Panc1 (cell line): ENCODE results near the gene DEPP1. TPM values are rescaled to one million over a fixed set of nuclear protein-coding genes. Genes with fewer than 3 reads are reported as not detected.

Experiments used
- ATAC-seq: fragments of 200-7000 bp; cut with Tn5 transposase; 2 replicates; pipeline ENCODE4 v1.9.1; 2020; ENCODE audit warnings: mild to moderate bottlenecking, moderate library complexity
- BruUV-seq: library from RNA; stranded (reverse); fragments of 400-500 nt; replicated peaks from 2 replicates; lab custom pipeline; 2021; lab: Mats Ljungman, UMichigan
- CTCF ChIA-PET: fragments of 300-600 bp; sonication (Branson Sonifier 250); formaldehyde crosslinking; loops from one replicate; lab custom pipeline; 2022; ENCODE audit warnings: antibody characterized with exemption; lab: Charles Lee
- POLR2A ChIA-PET: fragments of 300-600 bp; sonication (Branson Sonifier 250); formaldehyde crosslinking; loops from one replicate; lab custom pipeline; 2022; ENCODE audit warnings: antibody characterized with exemption; lab: Charles Lee
- DNase-seq: peaks from one replicate; pipeline ENCODE4 v3.0.0-alpha.2; 2010; ENCODE audit warnings: low read depth, low spot score
- H3K27ac ChIP-seq: 2 replicates; pipeline ENCODE4 v1.5.1; 2011; ENCODE audit warnings: mild to moderate bottlenecking, low read length, inconsistent platforms
- H3K27me3 ChIP-seq: fragments of 200-500 bp; sonication (Bioruptor generic); 2 replicates; pipeline ENCODE4 v1.6.0; 2014; ENCODE audit warnings: low read length, inconsistent platforms; ENCODE audit not compliant: control insufficient read depth, insufficient read depth
- H3K36me3 ChIP-seq: fragments of 200-500 bp; sonication (Bioruptor generic); 2 replicates; pipeline ENCODE4 v1.5.1; 2014; ENCODE audit warnings: inconsistent platforms, mild to moderate bottlenecking, low read length, moderate library complexity; ENCODE audit not compliant: control insufficient read depth, insufficient read depth
- H3K4me1 ChIP-seq: 2 replicates; pipeline ENCODE4 v1.5.1; 2011; ENCODE audit warnings: inconsistent platforms, mild to moderate bottlenecking, low read length, moderate library complexity; ENCODE audit not compliant: control insufficient read depth, insufficient read depth
- H3K4me3 ChIP-seq, 2 experiments: 2 replicates each; pipeline ENCODE4 v1.5.1; 2011 to 2012; ENCODE audit warnings: low read depth in 2 of 2, low read length in 2 of 2, mild to moderate bottlenecking in 2 of 2, inconsistent platforms in 1 of 2, moderate library complexity in 1 of 2
- H3K9me3 ChIP-seq: fragments of 200-500 bp; sonication (Bioruptor generic); 2 replicates; pipeline ENCODE4 v1.5.1; 2014; ENCODE audit warnings: low read depth, mild to moderate bottlenecking, inconsistent platforms, low read length, moderate library complexity; ENCODE audit not compliant: control insufficient read depth, insufficient read depth
- CTCF ChIP-seq: fragments of 450-650 bp; IDR thresholded peaks from 2 replicates; pipeline ENCODE4 v1.5.1; 2017; ENCODE audit warnings: mild to moderate bottlenecking
- POLR2AphosphoS5 ChIP-seq: IDR thresholded peaks from 2 replicates; pipeline ENCODE4 v1.6.1; 2012; ENCODE audit warnings: mild to moderate bottlenecking, low read depth, low read length, moderate library complexity
- SIN3A ChIP-seq: IDR thresholded peaks from 2 replicates; pipeline ENCODE4 v1.6.1; 2012; ENCODE audit warnings: low read depth, mild to moderate bottlenecking, low read length, moderate library complexity, borderline replicate concordance; ENCODE audit not compliant: insufficient read depth
- TCF7L2 ChIP-seq: IDR thresholded peaks from 2 replicates; pipeline ENCODE4 v1.6.1; 2011; ENCODE audit warnings: mild to moderate bottlenecking, low read depth, low read length, inconsistent platforms
- in situ Hi-C: cut with HindIII; loops from 2 replicates; pipeline ENCODE4 v1.10.0; 2016; ENCODE audit warnings: low sequenced_read_pairs, low pct_unique_long_range_greater_than_20kb
- intact Hi-C: fragments of 100-400 bp; cut with micrococcal nuclease; formaldehyde crosslinking; loops from one replicate; pipeline ENCODE4 v1.10.0; 2022; ENCODE audit not compliant: unreplicated experiment
- total RNA-seq: library from RNA; stranded (reverse); gene quantifications from one replicate; pipeline ENCODE4 v1.2.1, GENCODE V29; 2021; ENCODE audit not compliant: unreplicated experiment
- TF ChIP-seq, protein P1 (sequence below), 2 experiments: IDR thresholded peaks; 2 replicates each; pipeline ENCODE4 v1.6.1; 2011 to 2012; ENCODE audit warnings: low read depth in 2 of 2, control low read depth in 1 of 2, low read length in 1 of 2, mild to moderate bottlenecking in 1 of 2, moderate library complexity in 1 of 2; ENCODE audit not compliant: insufficient read depth in 1 of 2

The DEPP1 gene
- total RNA-seq, 1 experiment from 2014 or later, result 16.6 TPM

- Histone ChIP-seq H3K4me1 (peaks cover 45% of the 10 kb centered on the region), H3K4me3 (peak overlapping the region; percentile 73 to 78), H3K9me3 (no peaks in the 10 kb centered on the region), H3K36me3 (no peaks in the 10 kb centered on the region), H3K27me3 (no peaks in the 10 kb centered on the region), H3K27ac (peak overlapping the region; percentile 77)
- TSS peak; percentile 62 for BruUV-seq
- intact Hi-C loops, result no loop called here
- in situ Hi-C loops, result no loop called here
- ATAC-seq (peak; percentile 11), DNase-seq (no peak)
- TF ChIP-seq POLR2AphosphoS5 (no peak), TCF7L2 (no peak), CTCF (no peak), SIN3A (no peak)
- TF ChIP-seq, protein P1, sequence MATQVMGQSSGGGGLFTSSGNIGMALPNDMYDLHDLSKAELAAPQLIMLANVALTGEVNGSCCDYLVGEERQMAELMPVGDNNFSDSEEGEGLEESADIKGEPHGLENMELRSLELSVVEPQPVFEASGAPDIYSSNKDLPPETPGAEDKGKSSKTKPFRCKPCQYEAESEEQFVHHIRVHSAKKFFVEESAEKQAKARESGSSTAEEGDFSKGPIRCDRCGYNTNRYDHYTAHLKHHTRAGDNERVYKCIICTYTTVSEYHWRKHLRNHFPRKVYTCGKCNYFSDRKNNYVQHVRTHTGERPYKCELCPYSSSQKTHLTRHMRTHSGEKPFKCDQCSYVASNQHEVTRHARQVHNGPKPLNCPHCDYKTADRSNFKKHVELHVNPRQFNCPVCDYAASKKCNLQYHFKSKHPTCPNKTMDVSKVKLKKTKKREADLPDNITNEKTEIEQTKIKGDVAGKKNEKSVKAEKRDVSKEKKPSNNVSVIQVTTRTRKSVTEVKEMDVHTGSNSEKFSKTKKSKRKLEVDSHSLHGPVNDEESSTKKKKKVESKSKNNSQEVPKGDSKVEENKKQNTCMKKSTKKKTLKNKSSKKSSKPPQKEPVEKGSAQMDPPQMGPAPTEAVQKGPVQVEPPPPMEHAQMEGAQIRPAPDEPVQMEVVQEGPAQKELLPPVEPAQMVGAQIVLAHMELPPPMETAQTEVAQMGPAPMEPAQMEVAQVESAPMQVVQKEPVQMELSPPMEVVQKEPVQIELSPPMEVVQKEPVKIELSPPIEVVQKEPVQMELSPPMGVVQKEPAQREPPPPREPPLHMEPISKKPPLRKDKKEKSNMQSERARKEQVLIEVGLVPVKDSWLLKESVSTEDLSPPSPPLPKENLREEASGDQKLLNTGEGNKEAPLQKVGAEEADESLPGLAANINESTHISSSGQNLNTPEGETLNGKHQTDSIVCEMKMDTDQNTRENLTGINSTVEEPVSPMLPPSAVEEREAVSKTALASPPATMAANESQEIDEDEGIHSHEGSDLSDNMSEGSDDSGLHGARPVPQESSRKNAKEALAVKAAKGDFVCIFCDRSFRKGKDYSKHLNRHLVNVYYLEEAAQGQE (IDR thresholded peaks at IDR 0.05; ENCODE audit: insufficient read depth in 1 of 2, low read depth in 2 of 2, low read length in 1 of 2), result no peak
- ChIA-PET CTCF (no interaction called here), POLR2A (no interaction called here)
Measured at GRCh38 chr10:44960088-44960460, 18.5 kb downstream of the DEPP1 start.

GRCh38 chr10:44959247-44960087, 19.1 kb downstream of the DEPP1 start, which contains the start of gene RASSF4:
RASSF4 (plus strand) TSS chr10:44959802; CDS start chr10:44970203, 10,401 bp downstream.
- H3K9me3 ChIP-seq, result no peaks in the 10 kb centered on the region
- in situ Hi-C loops (no loop called here), intact Hi-C loops (no loop called here)
- H3K27me3 ChIP-seq, result no peaks in the 10 kb centered on the region
- H3K4me1 ChIP-seq, result peaks cover 39% of the 10 kb centered on the region
- peak within 1 kb of the TSS; percentile 85 for H3K27ac ChIP-seq
- H3K36me3 ChIP-seq, result no peaks in the 10 kb centered on the region
- H3K4me3 ChIP-seq, result peak within 1 kb of the TSS; percentile 73 to 78
- ATAC-seq, result peak; percentile 98
- BruUV-seq, result no TSS peak
- ChIA-PET CTCF (no interaction called here), POLR2A (no interaction called here)
- TF ChIP-seq POLR2AphosphoS5 (peak; percentile 88), CTCF (no peak), SIN3A (peak; percentile 37; the same call in 1 of the 2 replicates), TCF7L2 (peak; percentile 36; the same call in 1 of the 2 replicates)
- TF ChIP-seq, protein P1 (IDR thresholded peaks at IDR 0.05; ENCODE audit: insufficient read depth in 1 of 2, low read depth in 2 of 2, low read length in 1 of 2), result 0 out of 4 replicates have a peak, but pooled peaks of 1 of the 2 experiments have one; percentile 48
- no peak for DNase-seq
